ENCODE measurements around the gene SLC30A2. TPM values are rescaled to one million over a fixed set of nuclear protein-coding genes. Genes with fewer than 3 reads are reported as not detected.

Gene SLC30A2
- total and polyA plus RNA-seq, 2 of the 13 experiments (the other 11 are each of a cell fraction or from before 2014, with no cell fraction given), result not detected

- TF ChIP-seq ARNTL (CRISPR knock-in tag; IDR thresholded peaks at IDR 0.05) (0 out of 2 replicates have a peak, but pooled peaks have one; percentile 48), FOXA1 (IDR thresholded peaks at IDR 0.05) (no peak), FOXA1 (CRISPR knock-in tag; IDR thresholded peaks at IDR 0.05) (0 out of 2 replicates have a peak, but pooled peaks have one; percentile 14), ZNF446 (CRISPR knock-in tag; IDR thresholded peaks at IDR 0.05) (no peak), MTA1 (CRISPR knock-in tag; IDR thresholded peaks at IDR 0.05; ENCODE audit: borderline replicate concordance) (no peak), GFI1 (CRISPR knock-in tag; IDR thresholded peaks at IDR 0.05; ENCODE audit: borderline replicate concordance) (peak; percentile 61; the same call in 1 of the 2 replicates), ZNF670 (CRISPR knock-in tag; IDR thresholded peaks at IDR 0.05; ENCODE audit: borderline replicate concordance) (no peak), PHF8 (CRISPR knock-in tag; IDR thresholded peaks at IDR 0.05) (peak; percentile 16; the same call in 1 of the 2 replicates), ZNF136 (CRISPR knock-in tag; IDR thresholded peaks at IDR 0.05; ENCODE audit: low read depth) (no peak), ZC3H4 (CRISPR knock-in tag; IDR thresholded peaks at IDR 0.05; ENCODE audit: borderline replicate concordance) (no peak; the same call in 1 of the 2 replicates), SOX6 (IDR thresholded peaks at IDR 0.05) (no peak), SOX6 (CRISPR knock-in tag; IDR thresholded peaks at IDR 0.05) (peak; percentile 95), ZNF510 (CRISPR knock-in tag; IDR thresholded peaks at IDR 0.05; ENCODE audit: low read depth) (no peak), ZNF44 (CRISPR knock-in tag; IDR thresholded peaks at IDR 0.05) (no peak)
- TF ChIP-seq, protein P1, sequence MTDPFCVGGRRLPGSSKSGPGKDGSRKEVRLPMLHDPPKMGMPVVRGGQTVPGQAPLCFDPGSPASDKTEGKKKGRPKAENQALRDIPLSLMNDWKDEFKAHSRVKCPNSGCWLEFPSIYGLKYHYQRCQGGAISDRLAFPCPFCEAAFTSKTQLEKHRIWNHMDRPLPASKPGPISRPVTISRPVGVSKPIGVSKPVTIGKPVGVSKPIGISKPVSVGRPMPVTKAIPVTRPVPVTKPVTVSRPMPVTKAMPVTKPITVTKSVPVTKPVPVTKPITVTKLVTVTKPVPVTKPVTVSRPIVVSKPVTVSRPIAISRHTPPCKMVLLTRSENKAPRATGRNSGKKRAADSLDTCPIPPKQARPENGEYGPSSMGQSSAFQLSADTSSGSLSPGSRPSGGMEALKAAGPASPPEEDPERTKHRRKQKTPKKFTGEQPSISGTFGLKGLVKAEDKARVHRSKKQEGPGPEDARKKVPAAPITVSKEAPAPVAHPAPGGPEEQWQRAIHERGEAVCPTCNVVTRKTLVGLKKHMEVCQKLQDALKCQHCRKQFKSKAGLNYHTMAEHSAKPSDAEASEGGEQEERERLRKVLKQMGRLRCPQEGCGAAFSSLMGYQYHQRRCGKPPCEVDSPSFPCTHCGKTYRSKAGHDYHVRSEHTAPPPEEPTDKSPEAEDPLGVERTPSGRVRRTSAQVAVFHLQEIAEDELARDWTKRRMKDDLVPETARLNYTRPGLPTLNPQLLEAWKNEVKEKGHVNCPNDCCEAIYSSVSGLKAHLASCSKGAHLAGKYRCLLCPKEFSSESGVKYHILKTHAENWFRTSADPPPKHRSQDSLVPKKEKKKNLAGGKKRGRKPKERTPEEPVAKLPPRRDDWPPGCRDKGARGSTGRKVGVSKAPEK (CRISPR knock-in tag; IDR thresholded peaks at IDR 0.05; ENCODE audit: borderline replicate concordance), result no peak
- TF ChIP-seq, protein P2, sequence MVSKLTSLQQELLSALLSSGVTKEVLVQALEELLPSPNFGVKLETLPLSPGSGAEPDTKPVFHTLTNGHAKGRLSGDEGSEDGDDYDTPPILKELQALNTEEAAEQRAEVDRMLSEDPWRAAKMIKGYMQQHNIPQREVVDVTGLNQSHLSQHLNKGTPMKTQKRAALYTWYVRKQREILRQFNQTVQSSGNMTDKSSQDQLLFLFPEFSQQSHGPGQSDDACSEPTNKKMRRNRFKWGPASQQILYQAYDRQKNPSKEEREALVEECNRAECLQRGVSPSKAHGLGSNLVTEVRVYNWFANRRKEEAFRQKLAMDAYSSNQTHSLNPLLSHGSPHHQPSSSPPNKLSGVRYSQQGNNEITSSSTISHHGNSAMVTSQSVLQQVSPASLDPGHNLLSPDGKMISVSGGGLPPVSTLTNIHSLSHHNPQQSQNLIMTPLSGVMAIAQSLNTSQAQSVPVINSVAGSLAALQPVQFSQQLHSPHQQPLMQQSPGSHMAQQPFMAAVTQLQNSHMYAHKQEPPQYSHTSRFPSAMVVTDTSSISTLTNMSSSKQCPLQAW (CRISPR knock-in tag; IDR thresholded peaks at IDR 0.05), result peak; percentile 67; the same call in 1 of the 2 replicates
- TF ChIP-seq, protein P3, sequence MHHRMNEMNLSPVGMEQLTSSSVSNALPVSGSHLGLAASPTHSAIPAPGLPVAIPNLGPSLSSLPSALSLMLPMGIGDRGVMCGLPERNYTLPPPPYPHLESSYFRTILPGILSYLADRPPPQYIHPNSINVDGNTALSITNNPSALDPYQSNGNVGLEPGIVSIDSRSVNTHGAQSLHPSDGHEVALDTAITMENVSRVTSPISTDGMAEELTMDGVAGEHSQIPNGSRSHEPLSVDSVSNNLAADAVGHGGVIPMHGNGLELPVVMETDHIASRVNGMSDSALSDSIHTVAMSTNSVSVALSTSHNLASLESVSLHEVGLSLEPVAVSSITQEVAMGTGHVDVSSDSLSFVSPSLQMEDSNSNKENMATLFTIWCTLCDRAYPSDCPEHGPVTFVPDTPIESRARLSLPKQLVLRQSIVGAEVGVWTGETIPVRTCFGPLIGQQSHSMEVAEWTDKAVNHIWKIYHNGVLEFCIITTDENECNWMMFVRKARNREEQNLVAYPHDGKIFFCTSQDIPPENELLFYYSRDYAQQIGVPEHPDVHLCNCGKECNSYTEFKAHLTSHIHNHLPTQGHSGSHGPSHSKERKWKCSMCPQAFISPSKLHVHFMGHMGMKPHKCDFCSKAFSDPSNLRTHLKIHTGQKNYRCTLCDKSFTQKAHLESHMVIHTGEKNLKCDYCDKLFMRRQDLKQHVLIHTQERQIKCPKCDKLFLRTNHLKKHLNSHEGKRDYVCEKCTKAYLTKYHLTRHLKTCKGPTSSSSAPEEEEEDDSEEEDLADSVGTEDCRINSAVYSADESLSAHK (CRISPR knock-in tag; IDR thresholded peaks at IDR 0.05; ENCODE audit: borderline replicate concordance), result no peak
- TF ChIP-seq, protein P4, sequence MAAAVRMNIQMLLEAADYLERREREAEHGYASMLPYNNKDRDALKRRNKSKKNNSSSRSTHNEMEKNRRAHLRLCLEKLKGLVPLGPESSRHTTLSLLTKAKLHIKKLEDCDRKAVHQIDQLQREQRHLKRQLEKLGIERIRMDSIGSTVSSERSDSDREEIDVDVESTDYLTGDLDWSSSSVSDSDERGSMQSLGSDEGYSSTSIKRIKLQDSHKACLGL (CRISPR knock-in tag; IDR thresholded peaks at IDR 0.05), result no peak
These were observed 48.7 kb downstream of the SLC30A2 start (continued) for GRCh38 chr1:25996966-25997827.
